HEK293 (cell line): ENCODE results near the gene ABHD16B.

ENCODE experiments used
- BCL11A ChIP-seq: fragments of 450-650 bp; formaldehyde crosslinking; IDR thresholded peaks from 2 replicates; pipeline ENCODE4 v1.5.1; 2016; ENCODE audit warnings: low read depth, missing biosample characterization, missing genetic modification characterization
- EGR2 ChIP-seq: fragments of 450-650 bp; formaldehyde crosslinking; IDR thresholded peaks from 2 replicates; pipeline ENCODE4 v1.5.1; 2016; ENCODE audit warnings: low read depth, missing biosample characterization, missing genetic modification characterization
- GLI2 ChIP-seq: fragments of 450-650 bp; formaldehyde crosslinking; IDR thresholded peaks from 2 replicates; pipeline ENCODE4; 2017; ENCODE audit warnings: missing biosample characterization, missing genetic modification characterization, low read depth, borderline replicate concordance
- GLIS1 ChIP-seq: fragments of 450-650 bp; formaldehyde crosslinking; IDR thresholded peaks from 2 replicates; pipeline ENCODE4 v1.5.1; 2016; ENCODE audit warnings: missing biosample characterization, missing genetic modification characterization
- GLIS2 ChIP-seq: fragments of 450-650 bp; formaldehyde crosslinking; IDR thresholded peaks from 2 replicates; pipeline ENCODE4 v1.5.1; 2016; ENCODE audit warnings: missing biosample characterization, missing genetic modification characterization
- KLF1 ChIP-seq: fragments of 450-650 bp; formaldehyde crosslinking; IDR thresholded peaks from 2 replicates; pipeline ENCODE4 v1.5.1; 2016; ENCODE audit warnings: missing biosample characterization, missing genetic modification characterization
- KLF16 ChIP-seq: fragments of 450-650 bp; formaldehyde crosslinking; IDR thresholded peaks from 2 replicates; pipeline ENCODE4 v1.5.1; 2017; ENCODE audit warnings: missing biosample characterization, missing genetic modification characterization
- KLF8 ChIP-seq: fragments of 450-650 bp; formaldehyde crosslinking; IDR thresholded peaks from 2 replicates; pipeline ENCODE4 v1.5.1; 2016; ENCODE audit warnings: missing biosample characterization, missing genetic modification characterization
- PATZ1 ChIP-seq: fragments of 450-650 bp; formaldehyde crosslinking; IDR thresholded peaks from 2 replicates; pipeline ENCODE4 v1.5.1; 2016; ENCODE audit warnings: missing biosample characterization, missing genetic modification characterization
- PBX3 ChIP-seq: sonication (generic); formaldehyde crosslinking; IDR thresholded peaks from 2 replicates; pipeline ENCODE4 v1.8.1; 2022; ENCODE audit warnings: mild to moderate bottlenecking, moderate library complexity, missing genetic modification reagents
- PRDM10 ChIP-seq: fragments of 450-650 bp; formaldehyde crosslinking; IDR thresholded peaks from 2 replicates; pipeline ENCODE4 v1.5.1; 2016; ENCODE audit warnings: missing biosample characterization, missing genetic modification characterization
- SCRT2 ChIP-seq: fragments of 450-650 bp; formaldehyde crosslinking; IDR thresholded peaks from 2 replicates; pipeline ENCODE4 v1.5.1; 2016; ENCODE audit warnings: missing biosample characterization, missing genetic modification characterization
- TRIM28 ChIP-seq: IDR thresholded peaks from 2 replicates; pipeline ENCODE4 v1.6.1; 2011; ENCODE audit warnings: low read length, control low read depth, borderline replicate concordance
- ZFHX2 ChIP-seq: fragments of 450-650 bp; formaldehyde crosslinking; conservative IDR thresholded peaks from 2 replicates; pipeline ENCODE4 v1.5.1; 2016; ENCODE audit warnings: missing biosample characterization, missing genetic modification characterization
- ZFP69B ChIP-seq: fragments of 450-650 bp; formaldehyde crosslinking; IDR thresholded peaks from 2 replicates; pipeline ENCODE4 v1.5.1; 2016; ENCODE audit warnings: missing biosample characterization, missing genetic modification characterization
- ZIC2 ChIP-seq: fragments of 450-650 bp; formaldehyde crosslinking; IDR thresholded peaks from 2 replicates; pipeline ENCODE4 v1.5.1; 2016; ENCODE audit warnings: missing biosample characterization, missing genetic modification characterization
- ZNF133 ChIP-seq: fragments of 450-650 bp; formaldehyde crosslinking; IDR thresholded peaks from 2 replicates; pipeline ENCODE4 v1.5.1; 2016; ENCODE audit warnings: missing biosample characterization, missing genetic modification characterization
- ZNF157 ChIP-seq: fragments of 450-650 bp; formaldehyde crosslinking; IDR thresholded peaks from 2 replicates; pipeline ENCODE4 v1.5.1; 2016; ENCODE audit warnings: missing biosample characterization, missing genetic modification characterization
- ZNF184 ChIP-seq: fragments of 450-650 bp; IDR thresholded peaks from 2 replicates; pipeline ENCODE4 v1.5.1; 2018; ENCODE audit warnings: missing biosample characterization, mild to moderate bottlenecking, missing genetic modification characterization
- ZNF26 ChIP-seq: fragments of 450-650 bp; formaldehyde crosslinking; IDR thresholded peaks from 2 replicates; pipeline ENCODE4 v1.5.1; 2016; ENCODE audit warnings: missing biosample characterization, missing genetic modification characterization
- ZNF416 ChIP-seq: fragments of 450-650 bp; formaldehyde crosslinking; IDR thresholded peaks from 2 replicates; pipeline ENCODE4 v1.5.1; 2016; ENCODE audit warnings: missing biosample characterization, missing genetic modification characterization
- ZNF561 ChIP-seq: fragments of 450-650 bp; IDR thresholded peaks from 2 replicates; pipeline ENCODE4 v1.5.1; 2018; ENCODE audit warnings: missing biosample characterization, missing genetic modification characterization, borderline replicate concordance
- ZNF571 ChIP-seq: fragments of 450-650 bp; formaldehyde crosslinking; IDR thresholded peaks from 2 replicates; pipeline ENCODE4 v1.5.0; 2017; ENCODE audit warnings: missing biosample characterization, missing genetic modification characterization
- ZNF596 ChIP-seq: fragments of 450-650 bp; IDR thresholded peaks from 2 replicates; pipeline ENCODE4 v1.5.0; 2018; ENCODE audit warnings: missing biosample characterization, mild to moderate bottlenecking, missing genetic modification characterization, moderate library complexity
- ZNF670 ChIP-seq: fragments of 450-650 bp; formaldehyde crosslinking; IDR thresholded peaks from 2 replicates; pipeline ENCODE4 v1.5.1; 2016; ENCODE audit warnings: missing biosample characterization, missing genetic modification characterization, low read depth
- ZNF677 ChIP-seq: fragments of 450-650 bp; IDR thresholded peaks from 2 replicates; pipeline ENCODE4 v1.5.0; 2018; ENCODE audit warnings: missing biosample characterization, mild to moderate bottlenecking, missing genetic modification characterization, moderate library complexity
- ZNF692 ChIP-seq: fragments of 450-650 bp; formaldehyde crosslinking; IDR thresholded peaks from 2 replicates; pipeline ENCODE4 v1.5.1; 2016; ENCODE audit warnings: missing biosample characterization, missing genetic modification characterization
- ZNF747 ChIP-seq: fragments of 450-650 bp; formaldehyde crosslinking; IDR thresholded peaks from 2 replicates; pipeline ENCODE4 v1.5.1; 2016; ENCODE audit warnings: missing biosample characterization, missing genetic modification characterization
- ZNF785 ChIP-seq: fragments of 450-650 bp; formaldehyde crosslinking; IDR thresholded peaks from 2 replicates; pipeline ENCODE4 v1.5.1; 2016; ENCODE audit warnings: missing biosample characterization, missing genetic modification characterization
- ZNF791 ChIP-seq: fragments of 450-650 bp; formaldehyde crosslinking; IDR thresholded peaks from 2 replicates; pipeline ENCODE4 v1.5.1; 2016; ENCODE audit warnings: missing biosample characterization, missing genetic modification characterization
- ZNF843 ChIP-seq: fragments of 450-650 bp; formaldehyde crosslinking; IDR thresholded peaks from 2 replicates; pipeline ENCODE4 v1.5.1; 2016; ENCODE audit warnings: missing biosample characterization, missing genetic modification characterization

ABHD16B gene

DNA sequence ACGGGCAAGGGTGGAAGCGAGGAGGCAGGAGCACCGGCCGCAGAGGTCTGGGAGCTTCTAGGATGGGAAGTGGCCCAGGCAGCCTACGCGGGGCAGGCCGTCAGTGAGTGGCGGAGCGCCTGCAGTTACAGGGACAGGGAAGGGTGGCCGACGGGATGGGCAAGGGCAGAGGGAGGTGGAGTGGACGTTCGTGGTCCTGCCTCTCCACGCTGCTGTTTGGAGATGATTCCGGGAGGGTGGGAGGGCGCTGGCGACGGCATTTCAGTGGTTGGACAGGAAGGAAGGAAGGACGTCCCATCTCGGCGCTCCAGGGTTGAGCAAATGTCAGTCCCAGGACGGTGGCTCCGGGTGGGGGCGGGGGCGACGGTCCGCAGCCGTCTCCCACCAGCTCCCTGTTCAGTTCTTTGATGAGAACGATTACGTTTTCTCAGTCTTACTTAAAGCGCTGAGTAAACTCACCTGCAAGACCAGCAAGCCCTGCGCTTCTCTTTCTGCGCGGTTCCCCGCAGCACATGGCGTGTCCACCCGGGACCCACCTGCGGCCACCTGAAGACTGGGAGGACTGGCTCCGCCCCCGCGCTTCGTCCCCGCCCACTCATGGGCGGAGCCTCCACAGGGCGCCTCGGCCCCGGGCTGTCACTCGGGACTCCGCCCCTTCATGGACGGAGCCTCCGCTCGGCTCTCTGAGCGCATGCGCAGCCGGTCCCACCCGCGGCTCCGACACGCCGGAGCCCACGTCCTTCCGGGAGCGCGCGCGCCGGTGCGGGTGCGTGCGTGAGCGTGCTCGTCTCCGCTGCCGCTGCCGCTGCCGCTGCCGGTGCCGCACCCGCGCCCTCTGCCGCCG is 33.3 kb downstream of the ABHD16B start, which contains the start of gene DNAJC5 (continued):
- TF ChIP-seq PBX3 (CRISPR knock-in tag) (0 out of 2 replicates have a peak, but pooled peaks have one; percentile 52), KLF16 (peak; percentile 82), KLF1 (tag by site-specific recombination) (peak; percentile 50; the same call in 1 of the 2 replicates), KLF8 (peak; percentile 74; the same call in 1 of the 2 replicates), ZNF785 (peak; percentile 93), TRIM28 (no peak), ZNF670 (no peak), ZNF596 (tag by site-specific recombination) (no peak), ZFHX2 (tag by site-specific recombination) (peak; percentile 85), ZNF677 (no peak), SCRT2 (tag by site-specific recombination) (peak; percentile 87), ZNF571 (tag by site-specific recombination) (no peak), GLI2 (tag by site-specific recombination) (no peak), ZNF133 (tag by site-specific recombination) (no peak), ZNF416 (tag by site-specific recombination) (no peak), ZNF561 (tag by site-specific recombination) (peak; percentile 87; the same call in 1 of the 2 replicates), ZNF791 (tag by site-specific recombination) (no peak), ZFP69B (tag by site-specific recombination) (peak; percentile 98), PATZ1 (peak; percentile 79), ZNF184 (tag by site-specific recombination) (no peak), ZIC2 (tag by site-specific recombination) (peak; percentile 23; the same call in 1 of the 2 replicates), ZNF843 (tag by site-specific recombination) (no peak), ZNF692 (tag by site-specific recombination) (peak; percentile 97), ZNF747 (no peak), ZNF26 (tag by site-specific recombination) (no peak), GLIS2 (tag by site-specific recombination) (peak; percentile 82), EGR2 (tag by site-specific recombination) (peak; percentile 88), GLIS1 (tag by site-specific recombination) (peak; percentile 62), ZNF157 (no peak), PRDM10 (tag by site-specific recombination) (peak; percentile 99), BCL11A (tag by site-specific recombination) (0 out of 2 replicates have a peak, but pooled peaks have one; percentile 7)
